T47D (cell line): ENCODE measurements around the gene KRTAP4-12.
"Not testable (repeated sequence)": the region's sequence is repeated elsewhere in the genome, so short reads cannot be mapped to it uniquely, and the experiment has no call there.

Experiments used
- DNase-seq, 2 experiments: peaks; one replicate each; pipeline versions ENCODE4 v3.0.0 to v3.0.0-alpha.2; 2011 to 2012; ENCODE audit warnings: low read depth in 1 of 2, low spot score in 1 of 2
- JUND ChIP-seq: IDR thresholded peaks from 2 replicates; pipeline ENCODE4 v1.6.1; 2012; ENCODE audit warnings: low read depth
- in situ Hi-C: cut with HindIII; loops from 2 replicates; pipeline ENCODE4 v1.10.0; 2016; ENCODE audit warnings: low sequenced_read_pairs, low pct_unique_long_range_greater_than_20kb

KRTAP4-12 gene

GRCh38 chr17:41145261-41145660 lies 21.3 kb upstream of the KRTAP4-12 start:
- in situ Hi-C loops, result no loop called here
- no peak for TF ChIP-seq JUND
- no peak for DNase-seq

DNA sequence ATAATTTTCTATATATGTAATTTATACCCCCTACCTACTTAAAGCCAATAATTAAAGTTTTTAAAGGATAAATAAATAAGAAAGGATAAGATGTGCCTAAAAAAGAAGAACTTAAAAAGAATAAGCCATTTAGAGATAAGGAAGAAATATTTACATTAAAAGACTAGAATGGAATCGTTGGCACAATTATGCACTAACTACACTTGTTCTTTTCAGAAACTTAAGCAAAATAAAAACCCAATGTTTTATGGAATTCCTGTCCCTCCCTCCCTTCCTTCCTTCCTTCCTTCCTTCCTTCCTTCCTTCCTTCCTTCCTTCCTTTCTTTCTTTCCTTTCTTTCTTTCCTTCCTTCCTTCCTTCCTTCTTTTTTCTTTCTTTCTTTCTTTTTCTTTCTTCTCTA lies 20.9 kb upstream of the KRTAP4-12 start:
- DNase-seq, result no peak
- in situ Hi-C loops, result no loop called here
- no peak for TF ChIP-seq JUND

DNA sequence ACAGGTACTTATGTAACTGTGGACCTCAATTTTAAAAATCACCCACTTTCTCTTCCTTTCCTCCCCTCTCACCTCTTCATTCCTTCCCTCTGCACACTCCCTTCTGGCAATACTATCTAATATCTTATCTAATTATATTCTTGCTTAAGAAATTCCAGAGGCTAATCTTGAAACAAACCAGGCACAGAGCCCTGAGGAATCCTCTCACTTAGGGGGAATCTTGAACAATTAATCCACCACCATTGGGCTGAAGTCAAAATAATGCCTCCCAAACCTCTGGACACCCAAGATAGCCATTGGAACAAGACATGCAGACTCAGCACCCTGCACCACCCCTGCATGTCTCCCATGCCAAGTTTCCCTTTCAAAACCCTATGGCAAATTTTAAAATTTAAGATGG lies 17.4 kb upstream of the KRTAP4-12 start:
- DNase-seq, result no peak
- no peak for TF ChIP-seq JUND
- in situ Hi-C loops, result no loop called here

GRCh38 chr17:41140360-41141131 lies 16.6 kb upstream of the KRTAP4-12 start, which contains the start of gene KRTAP4-6:
KRTAP4-6 (minus strand) TSS chr17:41140544; CDS start chr17:41140487, 57 bp downstream.
- no peak for DNase-seq
- in situ Hi-C loops, result no loop called here
- TF ChIP-seq JUND, result no peak

GRCh38 chr17:41139865-41140264 lies 15.9 kb upstream of the KRTAP4-12 start:
- in situ Hi-C loops, result not testable (repeated sequence)

DNA sequence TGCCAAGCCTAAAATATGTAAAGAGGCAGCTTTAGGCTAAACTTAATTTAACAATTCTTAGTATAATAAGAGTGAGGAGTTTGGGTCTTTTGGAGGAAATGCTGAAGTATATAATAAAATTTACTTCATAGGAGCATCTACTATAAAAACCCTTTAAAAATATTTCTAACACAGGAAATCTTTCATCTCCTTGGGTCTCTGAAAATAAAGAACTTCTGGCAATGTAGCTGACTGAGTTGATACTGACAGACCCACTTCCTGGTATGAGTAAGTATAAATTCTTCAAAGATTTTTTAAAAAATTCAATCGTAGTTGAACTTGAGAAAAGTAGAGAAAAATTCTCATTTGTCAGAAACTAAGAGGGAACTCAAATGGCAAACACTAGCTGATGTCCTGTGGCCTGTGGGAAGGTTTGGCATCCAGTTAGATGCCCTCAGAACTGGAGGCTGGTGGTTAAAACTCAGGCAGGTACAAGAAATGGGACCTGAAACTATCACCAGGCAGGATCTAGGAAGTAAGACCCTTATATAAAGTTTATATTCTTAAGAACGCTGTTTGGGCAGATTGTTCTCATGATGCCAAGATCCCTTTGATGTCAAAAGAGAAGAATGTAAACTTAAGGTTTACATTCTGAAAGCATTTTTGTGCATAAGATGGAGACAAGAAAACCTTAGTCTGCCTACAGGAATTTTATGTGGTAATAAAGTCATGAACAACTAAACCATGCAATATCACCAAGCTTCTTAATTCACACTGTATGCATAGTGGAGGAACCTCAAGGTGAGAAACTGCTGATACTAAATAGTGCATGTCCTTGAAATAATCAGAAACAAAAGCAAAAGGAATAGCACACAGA lies 10.1 kb upstream of the KRTAP4-12 start:
- in situ Hi-C loops, result no loop called here
- no peak for TF ChIP-seq JUND
- no peak for DNase-seq

More at GRCh38 chr17:41139865-41140264, 15.9 kb upstream of the KRTAP4-12 start:
- DNase-seq, result not testable (repeated sequence)

GRCh38 chr17:41131979-41132378 lies 8.0 kb upstream of the KRTAP4-12 start:
- no peak for DNase-seq
- in situ Hi-C loops, result no loop called here
- no peak for TF ChIP-seq JUND

DNA sequence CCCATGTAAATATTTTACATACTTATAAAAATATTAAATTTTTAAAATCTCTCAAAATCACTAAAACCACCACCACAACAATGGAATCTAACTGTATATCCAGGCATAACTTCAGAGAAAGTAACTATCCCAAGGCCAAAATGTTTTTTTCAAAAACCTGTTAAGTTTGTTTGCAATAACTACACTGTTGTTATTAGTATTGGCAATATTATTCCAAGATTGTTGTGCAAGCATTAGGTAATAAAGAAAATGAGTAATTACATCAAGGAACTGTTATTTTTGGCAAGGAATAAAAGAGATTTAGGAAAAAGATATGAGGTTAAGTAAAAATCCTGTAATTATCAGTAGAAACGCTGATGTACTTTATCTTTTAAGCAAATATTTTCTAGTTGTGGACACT lies 3.4 kb upstream of the KRTAP4-12 start:
- in situ Hi-C loops, result no loop called here
- no peak for TF ChIP-seq JUND
- DNase-seq, result no peak

GRCh38 chr17:41126412-41126811 lies 2.4 kb upstream of the KRTAP4-12 start:
- in situ Hi-C loops, result no loop called here
- DNase-seq, result no peak
- no peak for TF ChIP-seq JUND

- in situ Hi-C loops, result no loop called here
- no peak for DNase-seq
- TF ChIP-seq JUND, result no peak
Observed at GRCh38 chr17:41125064-41125463, 1.1 kb upstream of the KRTAP4-12 start.

DNA sequence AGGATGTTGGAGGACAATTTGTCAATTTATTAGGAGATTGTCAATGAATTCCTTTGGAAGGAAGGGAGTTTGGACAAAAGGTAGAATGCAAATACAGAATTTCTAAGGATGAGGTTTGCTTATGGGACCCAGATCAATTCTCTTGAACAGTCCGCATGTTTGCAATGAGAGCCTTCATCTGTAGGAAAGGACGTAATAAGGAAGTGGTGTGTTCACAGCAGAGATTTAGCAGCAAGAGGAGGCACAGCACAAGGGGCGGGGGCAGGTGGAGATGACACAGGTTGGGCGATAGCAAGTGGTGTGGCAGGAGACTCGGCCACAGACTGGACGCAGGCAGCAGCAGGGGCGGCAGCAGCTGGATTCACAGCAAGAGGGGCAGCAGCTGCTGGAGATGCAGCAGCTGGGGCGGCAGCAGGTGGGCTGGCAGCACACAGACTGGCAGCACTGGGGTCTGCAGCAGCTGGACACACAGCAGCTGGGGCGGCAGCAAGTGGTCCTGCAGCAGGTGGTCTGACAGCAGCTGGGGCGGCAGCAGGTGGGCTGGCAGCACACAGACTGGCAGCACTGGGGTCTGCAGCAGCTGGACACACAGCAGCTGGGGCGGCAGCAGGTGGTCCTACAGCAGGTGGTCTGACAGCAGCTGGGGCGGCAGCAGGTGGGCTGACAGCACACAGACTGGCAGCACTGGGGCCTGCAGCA lies 541 bp downstream of the KRTAP4-12 start:
- DNase-seq, in situ Hi-C loops: not testable (repeated sequence)

DNA sequence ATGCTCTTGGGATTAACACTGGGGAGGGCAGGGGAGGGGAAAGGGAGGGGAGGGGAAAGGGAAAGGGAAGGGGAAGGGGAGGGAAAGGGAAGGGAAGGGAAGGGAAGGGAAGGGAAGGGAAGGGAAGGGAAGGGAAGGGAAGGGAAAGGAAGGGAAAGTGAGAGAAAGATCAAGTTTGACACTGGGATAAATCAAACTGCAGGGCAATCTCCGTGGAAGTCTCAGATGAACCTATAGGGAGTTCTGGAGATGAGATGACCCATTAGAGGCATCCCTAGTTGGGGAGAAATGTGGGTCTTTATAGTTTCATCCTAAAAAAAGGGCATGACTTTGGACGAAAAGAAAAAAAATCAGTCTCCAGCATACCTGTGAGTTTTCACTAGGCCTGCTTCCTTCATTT lies 2.2 kb downstream of the KRTAP4-12 start:
- TF ChIP-seq JUND, result no peak
- in situ Hi-C loops, result no loop called here
- DNase-seq, result no peak

DNA sequence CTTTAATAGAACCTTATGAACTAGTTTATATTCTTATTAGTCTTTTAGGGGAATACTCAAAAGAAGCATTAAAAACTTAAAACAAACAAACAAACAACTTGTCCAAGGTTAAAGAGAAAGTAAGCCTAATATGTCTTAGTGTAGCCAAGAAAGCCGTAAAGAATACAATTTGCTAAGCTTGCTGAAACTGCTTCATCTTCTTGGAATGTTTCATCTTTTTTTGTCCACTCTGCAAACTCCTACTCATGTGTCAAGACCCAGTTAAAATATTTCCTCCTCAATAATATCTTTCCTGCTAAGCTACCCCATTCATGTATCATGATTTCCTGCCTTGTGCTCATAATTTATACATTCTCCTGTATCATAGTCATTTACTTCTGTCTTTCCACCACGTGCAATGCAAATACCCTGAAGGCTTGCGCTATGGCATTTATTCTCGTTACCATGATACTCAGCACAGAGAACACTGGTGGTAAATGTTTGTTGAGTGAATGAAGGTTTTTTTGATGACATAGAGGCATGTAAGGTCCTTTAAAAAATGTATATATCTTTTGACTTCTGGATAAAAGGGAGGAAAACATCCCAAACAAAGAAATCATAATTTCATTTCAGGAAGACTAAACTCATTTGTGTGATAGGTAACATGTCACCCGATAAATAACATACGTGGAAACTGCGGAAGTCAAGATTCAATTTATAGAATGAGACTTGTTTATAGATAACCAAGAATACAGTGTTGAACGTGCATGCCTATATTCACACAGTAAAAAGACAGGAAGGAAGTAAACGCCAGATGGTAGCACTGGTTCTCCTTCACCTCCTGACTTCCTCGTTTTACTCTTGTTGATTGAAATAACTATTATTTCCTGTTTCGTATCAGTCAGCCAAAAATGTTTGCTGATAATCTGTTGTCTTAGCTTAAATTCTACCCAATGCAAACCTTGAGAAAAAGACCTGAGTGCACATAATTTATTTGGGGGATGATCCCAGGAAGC lies 4.0 kb downstream of the KRTAP4-12 start:
- DNase-seq, in situ Hi-C loops: not testable (repeated sequence)
